OCI-M2 (cell line): ENCODE data around the gene FRMD8.

ENCODE experiments used
- DNase-seq: peaks from one replicate; lab custom pipeline; 2025; ENCODE audit not compliant: unreplicated experiment; lab: John Stamatoyannopoulos, UW

Gene FRMD8

DNA sequence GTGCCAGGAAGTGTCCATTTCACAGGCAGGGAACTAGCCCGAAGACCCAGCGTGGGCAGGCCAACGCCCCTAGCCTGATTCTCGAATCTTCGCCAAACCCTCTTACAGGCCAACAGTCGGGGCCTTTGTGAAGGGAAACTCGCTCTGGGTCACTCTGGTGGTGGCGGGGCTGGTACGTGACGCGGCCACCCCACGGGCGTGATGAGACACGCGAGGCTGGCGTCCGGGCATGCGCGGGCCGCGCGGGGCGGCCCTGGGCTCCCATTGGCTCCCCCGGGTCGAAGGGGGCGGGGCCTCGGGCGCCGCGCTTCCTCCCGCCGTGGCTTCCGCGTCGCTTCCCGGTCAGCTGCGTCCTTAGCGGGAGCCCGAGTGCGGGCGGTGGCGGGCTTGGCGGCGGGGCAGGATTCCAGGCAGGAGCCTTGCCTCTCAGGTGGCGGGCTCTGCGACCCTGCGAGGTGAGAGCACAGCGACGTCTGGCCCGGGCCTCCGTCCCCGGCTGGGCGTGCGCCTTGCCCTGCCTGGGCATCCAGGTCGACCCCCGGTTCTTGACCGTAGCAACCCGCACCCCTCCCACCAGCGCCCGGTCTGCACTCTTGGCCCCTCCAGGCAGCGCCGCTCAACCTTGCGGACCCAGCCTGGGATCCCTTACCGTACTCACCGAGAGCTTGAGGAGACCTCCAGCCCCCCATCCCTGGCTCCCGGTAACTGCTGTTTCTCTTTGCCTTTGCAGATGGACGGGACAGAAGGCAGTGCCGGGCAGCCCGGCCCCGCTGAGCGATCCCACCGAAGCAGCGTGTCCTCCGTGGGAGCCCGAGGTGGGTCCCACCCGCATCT is at the start of gene FRMD8:
FRMD8 (plus strand) TSS at position 331 of the 834 bp plus-strand sequence; CDS start at position 731, 400 bp downstream.
- DNase-seq: no peak

DNA sequence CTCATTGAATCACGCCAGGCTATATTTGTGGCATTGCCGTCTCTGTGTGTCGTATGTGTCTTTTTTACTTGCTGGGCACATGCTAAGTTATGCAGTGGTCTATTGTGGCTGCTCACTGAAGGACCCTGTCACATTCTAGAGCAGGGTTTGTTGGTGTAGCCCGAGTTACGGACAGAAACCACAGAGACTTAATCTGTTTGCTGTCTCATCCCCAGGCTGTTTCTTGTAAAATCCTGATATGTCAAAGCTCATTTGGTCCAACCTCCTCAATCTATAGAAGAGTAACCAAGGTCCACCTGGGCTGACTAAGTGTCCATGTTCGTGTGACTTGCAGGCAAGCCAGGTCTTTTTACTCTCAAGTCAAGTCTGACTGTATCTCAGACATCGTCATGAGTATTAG is 47.8 kb upstream of the FRMD8 start:
- no peak for DNase-seq

DNA sequence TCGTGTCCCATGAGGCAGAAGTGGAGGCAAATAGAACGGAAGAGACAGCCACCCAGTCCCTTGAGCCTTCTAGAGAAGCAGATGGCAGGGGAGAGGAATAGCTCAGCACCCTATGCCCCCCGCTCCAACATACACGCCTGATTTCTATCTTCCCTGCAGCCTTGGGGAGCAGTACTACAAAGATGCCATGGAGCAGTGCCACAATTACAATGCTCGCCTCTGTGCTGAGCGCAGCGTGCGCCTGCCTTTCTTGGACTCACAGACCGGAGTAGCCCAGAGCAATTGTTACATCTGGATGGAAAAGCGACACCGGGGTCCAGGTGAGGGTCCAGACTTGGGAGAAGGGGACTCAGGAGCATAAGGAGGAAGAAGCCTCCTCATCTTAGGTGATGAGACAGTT is 46.2 kb upstream of the FRMD8 start:
- no peak for DNase-seq

- DNase-seq: no peak
Measured at GRCh38 chr11:65341856-65342255, 44.6 kb upstream of the FRMD8 start.

- no peak for DNase-seq
Measured at GRCh38 chr11:65351511-65351910, 34.9 kb upstream of the FRMD8 start.

GRCh38 chr11:65352783-65353182 is 33.7 kb upstream of the FRMD8 start:
- DNase-seq: no peak

DNA sequence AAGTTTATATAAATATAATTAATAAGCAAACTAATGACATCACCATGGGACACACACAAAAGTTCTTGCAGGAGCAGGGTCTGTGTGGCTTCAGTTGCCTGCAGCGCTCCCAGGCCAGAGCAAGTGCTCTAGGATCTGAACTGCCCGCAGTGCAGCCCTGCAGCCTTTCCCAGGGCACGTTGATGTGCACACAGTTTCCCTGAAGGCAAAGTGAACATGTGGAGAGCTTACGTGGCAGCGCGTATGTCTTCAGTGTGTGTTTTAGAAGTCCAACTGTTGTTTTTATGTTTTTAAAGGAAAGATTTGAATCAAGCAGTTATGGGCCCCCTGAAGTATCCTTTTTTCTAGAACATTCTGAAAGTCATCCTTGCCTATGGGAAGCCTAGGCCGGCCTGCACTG is 33.1 kb upstream of the FRMD8 start:
- no peak for DNase-seq

DNA sequence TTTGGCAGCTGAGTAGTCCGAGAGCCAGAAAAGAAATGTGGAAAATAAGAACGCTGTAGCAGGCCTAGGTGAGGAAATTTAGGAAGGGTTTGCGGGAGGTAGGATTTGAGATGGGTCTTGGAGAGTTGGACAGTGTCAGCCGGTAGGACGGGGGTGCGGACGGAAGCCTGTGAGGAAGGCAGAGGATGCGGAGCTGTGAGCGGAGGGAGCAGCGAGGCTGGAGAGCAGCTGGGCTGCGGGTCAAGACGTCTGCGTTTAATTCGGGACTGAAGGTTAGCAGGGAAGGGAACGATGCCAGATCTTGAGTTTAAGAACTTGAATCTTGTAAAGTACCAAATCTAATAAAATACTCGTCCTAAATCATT is 32.6 kb upstream of the FRMD8 start:
- no peak for DNase-seq

- peak; percentile 61 for DNase-seq
Measured at GRCh38 chr11:65354265-65355012, 32.0 kb upstream of the FRMD8 start, which contains the start of gene TIGD3. Gene TIGD3, plus strand, starts transcription at chr11:65354751. Its CDS starts 1,058 bp downstream, at chr11:65355809.

GRCh38 chr11:65355013-65355775 is 31.2 kb upstream of the FRMD8 start:
- DNase-seq: no peak

DNA sequence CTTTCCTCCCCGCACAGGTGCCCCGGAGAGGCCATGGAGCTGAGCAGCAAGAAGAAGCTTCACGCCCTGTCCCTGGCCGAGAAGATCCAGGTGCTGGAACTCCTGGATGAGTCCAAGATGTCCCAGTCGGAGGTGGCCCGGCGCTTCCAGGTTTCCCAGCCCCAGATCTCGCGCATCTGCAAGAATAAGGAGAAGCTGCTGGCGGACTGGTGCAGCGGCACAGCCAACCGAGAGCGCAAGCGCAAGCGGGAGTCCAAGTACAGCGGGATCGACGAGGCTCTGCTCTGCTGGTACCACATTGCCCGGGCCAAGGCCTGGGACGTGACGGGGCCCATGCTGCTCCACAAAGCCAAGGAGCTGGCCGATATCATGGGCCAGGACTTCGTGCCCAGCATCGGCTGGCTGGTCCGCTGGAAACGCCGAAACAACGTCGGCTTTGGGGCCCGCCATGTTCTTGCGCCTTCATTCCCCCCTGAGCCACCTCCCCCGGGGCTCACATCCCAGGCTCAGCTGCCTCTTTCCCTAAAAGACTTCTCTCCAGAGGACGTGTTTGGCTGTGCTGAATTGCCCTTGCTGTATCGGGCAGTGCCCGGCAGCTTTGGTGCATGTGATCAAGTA is 30.6 kb upstream of the FRMD8 start:
- no peak for DNase-seq

DNA sequence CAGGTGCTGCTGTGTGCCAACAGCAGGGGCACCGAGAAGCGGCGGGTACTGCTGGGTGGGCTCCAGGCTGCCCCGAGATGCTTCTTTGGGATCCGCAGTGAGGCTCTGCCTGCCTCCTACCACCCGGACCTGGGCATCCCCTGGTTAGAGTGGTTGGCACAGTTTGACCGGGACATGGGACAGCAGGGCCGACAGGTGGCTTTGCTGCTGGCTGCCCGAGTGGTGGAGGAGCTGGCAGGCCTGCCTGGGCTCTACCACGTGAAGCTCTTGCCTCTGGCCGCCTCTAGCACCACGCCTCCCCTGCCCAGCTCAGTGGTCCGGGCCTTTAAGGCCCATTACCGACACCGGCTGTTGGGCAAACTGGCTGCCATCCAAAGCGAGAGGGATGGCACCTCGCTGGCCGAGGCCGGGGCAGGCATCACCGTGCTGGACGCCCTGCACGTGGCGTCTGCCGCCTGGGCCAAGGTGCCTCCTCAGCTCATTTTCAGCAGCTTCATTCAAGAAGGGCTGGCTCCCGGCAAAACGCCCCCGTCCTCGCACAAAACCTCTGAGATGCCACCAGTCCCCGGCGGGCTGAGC is 30.0 kb upstream of the FRMD8 start:
- no peak for DNase-seq

DNA sequence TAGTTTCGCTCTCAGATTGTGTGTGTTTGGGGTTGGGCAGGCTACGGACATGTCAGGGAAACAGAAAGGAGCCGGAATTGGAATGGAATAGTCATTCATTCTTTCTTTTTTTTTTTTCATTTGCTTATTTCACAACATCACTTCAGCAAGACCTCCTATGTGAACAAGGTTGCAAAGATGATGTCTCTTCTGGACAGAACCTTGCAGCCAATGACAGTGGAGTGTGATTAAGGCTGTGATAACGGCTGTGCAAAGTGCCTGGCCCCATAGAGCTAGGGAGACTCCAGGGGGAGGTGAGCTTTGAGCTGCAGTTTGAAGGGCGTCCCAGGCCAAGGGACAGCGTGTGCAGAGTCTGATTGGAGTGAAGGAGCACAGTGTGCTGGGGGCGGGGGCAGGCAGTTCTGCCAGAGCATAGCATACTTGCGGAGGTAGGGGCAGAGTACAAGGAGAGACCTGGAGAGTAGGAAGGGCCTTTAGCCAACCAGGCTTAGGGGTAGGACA is 28.5 kb upstream of the FRMD8 start:
- DNase-seq: no peak

DNA sequence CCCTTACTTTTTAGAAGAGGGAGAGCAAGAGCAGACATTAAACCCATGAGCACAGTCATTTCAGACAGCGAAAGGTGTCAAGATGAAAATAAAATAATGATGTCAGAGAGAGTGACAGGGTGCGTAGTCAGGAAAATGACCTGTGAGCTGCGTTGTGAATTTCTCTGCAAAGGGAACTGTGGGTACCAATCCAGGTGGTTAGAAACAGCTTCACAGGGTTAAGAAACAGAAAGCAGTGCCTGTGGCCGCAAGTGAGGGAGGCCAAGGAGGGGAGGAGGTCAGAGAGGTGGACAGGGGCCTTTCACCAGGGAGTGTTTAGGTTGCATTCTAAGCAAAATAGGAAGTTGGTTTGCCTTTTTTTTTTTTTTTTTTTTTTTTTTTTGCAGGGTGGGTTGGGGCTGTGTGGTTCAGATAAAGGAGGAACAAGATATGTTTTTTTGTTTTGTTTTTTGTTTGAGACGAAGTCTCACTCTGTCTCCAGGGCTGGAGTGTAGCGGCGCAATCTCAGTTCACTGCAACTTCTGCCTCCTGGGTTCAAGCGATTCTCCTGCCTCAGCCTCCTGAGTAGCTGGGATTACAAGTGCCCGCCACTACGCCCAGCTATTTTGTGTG is 24.0 kb upstream of the FRMD8 start:
- no peak for DNase-seq

- DNase-seq: no peak
Measured at GRCh38 chr11:65362966-65363365, 23.5 kb upstream of the FRMD8 start.

DNA sequence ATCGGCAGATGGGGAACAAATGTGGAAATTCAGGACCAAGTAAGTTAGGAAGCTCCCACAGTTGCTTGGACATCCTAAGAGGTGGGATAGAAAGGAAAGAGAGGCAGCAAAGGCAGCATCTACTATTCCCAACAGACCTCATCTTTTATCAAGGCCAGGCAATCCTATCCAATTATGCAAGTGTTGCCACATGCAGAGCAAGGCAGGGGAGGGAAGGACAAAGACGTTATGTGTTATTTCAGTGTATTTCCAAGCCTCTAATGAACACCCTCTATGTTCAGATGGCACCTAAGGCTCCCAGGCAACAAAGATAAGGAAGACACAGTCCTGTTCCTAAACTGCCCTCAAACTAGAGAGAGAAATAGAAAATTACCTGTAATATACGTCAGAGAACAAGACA is 22.7 kb upstream of the FRMD8 start:
- DNase-seq: no peak

- DNase-seq: no peak
Measured at GRCh38 chr11:65366340-65366773, 20.1 kb upstream of the FRMD8 start.

GRCh38 chr11:65370659-65371049 is 15.8 kb upstream of the FRMD8 start:
- no peak for DNase-seq

GRCh38 chr11:65373839-65374580 is 12.4 kb upstream of the FRMD8 start:
- DNase-seq: no peak
